Myocyte (in vitro differentiated cells): ENCODE results near the gene PPP2R2B. TPM values are rescaled to one million over a fixed set of nuclear protein-coding genes. Genes with fewer than 3 reads are reported as not detected.

Experiments used
- DNase-seq: peaks from one replicate; pipeline ENCODE4 v3.0.0-alpha.2; 2012; ENCODE audit warnings: low read depth
- total RNA-seq: library from RNA; depleted of rRNA; stranded (reverse); fragments of >200 nt; gene quantifications from 2 replicates; pipeline ENCODE4 v1.2.3, GENCODE V29; 2014

PPP2R2B gene
- total RNA-seq, 1 donor from 2014 or later, result 0.21 TPM

GRCh38 chr5:146704949-146705665, 173.4 kb downstream of the PPP2R2B start:
- DNase-seq, result no peak

GRCh38 chr5:146703899-146704298, 174.7 kb downstream of the PPP2R2B start:
- DNase-seq, result no peak

GRCh38 chr5:146703499-146703898, 175.1 kb downstream of the PPP2R2B start:
- DNase-seq, result no peak

- no peak for DNase-seq
Measured at GRCh38 chr5:146699664-146700418, 178.7 kb downstream of the PPP2R2B start.

- DNase-seq, result no peak
Measured at GRCh38 chr5:146699138-146699537, 179.4 kb downstream of the PPP2R2B start.

GRCh38 chr5:146698651-146699050, 179.9 kb downstream of the PPP2R2B start:
- no peak for DNase-seq

- no peak for DNase-seq
Measured at GRCh38 chr5:146697211-146697610, 181.3 kb downstream of the PPP2R2B start.

- no peak for DNase-seq
Measured at GRCh38 chr5:146695646-146696045, 182.9 kb downstream of the PPP2R2B start.

GRCh38 chr5:146690880-146691355, 187.6 kb downstream of the PPP2R2B start:
- no peak for DNase-seq

- DNase-seq, result no peak
Measured at GRCh38 chr5:146687630-146688029, 190.9 kb downstream of the PPP2R2B start.

GRCh38 chr5:146683861-146684260, 194.7 kb downstream of the PPP2R2B start:
- DNase-seq, result no peak

GRCh38 chr5:146682899-146683532, 195.5 kb downstream of the PPP2R2B start:
- no peak for DNase-seq

- DNase-seq, result no peak
Measured at GRCh38 chr5:146681585-146682105, 196.9 kb downstream of the PPP2R2B start.

GRCh38 chr5:146680846-146681584, 197.5 kb downstream of the PPP2R2B start:
- no peak for DNase-seq

- DNase-seq, result no peak
Measured at GRCh38 chr5:146675636-146676035, 202.9 kb downstream of the PPP2R2B start.

GRCh38 chr5:146672866-146673265, 205.7 kb downstream of the PPP2R2B start:
- DNase-seq, result no peak

GRCh38 chr5:146671561-146672295, 206.8 kb downstream of the PPP2R2B start:
- DNase-seq, result no peak

GRCh38 chr5:146669656-146670055, 208.9 kb downstream of the PPP2R2B start:
- DNase-seq, result no peak

GRCh38 chr5:146667633-146668272, 210.8 kb downstream of the PPP2R2B start:
- DNase-seq, result peak; percentile 62

- peak; percentile 18 for DNase-seq
Measured at GRCh38 chr5:146662229-146662628, 216.3 kb downstream of the PPP2R2B start.
